ENCODE measurements around the gene DNAH12. TPM values are rescaled to one million over a fixed set of nuclear protein-coding genes. Genes with fewer than 3 reads are reported as not detected.

The DNAH12 gene
- total and polyA plus RNA-seq, 8 donors, result 0.23 to 8.2 (median 0.81) TPM; not detected in 4

GRCh38 chr3:57389271-57389670 lies 154.9 kb downstream of the DNAH12 start:
- no peak overlapping the region for H3K27ac ChIP-seq
- no peak overlapping the region for H3K4me3 ChIP-seq
- WGBS, 5 donors, result 41 to 77% (median 60%) methylated on average over 2 of the region's 2 CpGs
- no peaks in the 10 kb centered on the region for H3K4me1 ChIP-seq
- TF ChIP-seq CTCF (IDR thresholded peaks at IDR 0.05), result no peak
- TF ChIP-seq POLR2A (IDR thresholded peaks at IDR 0.05), result no peak
- no peak for TF ChIP-seq POLR2AphosphoS5 (IDR thresholded peaks at IDR 0.05)
- TF ChIP-seq EP300 (IDR thresholded peaks at IDR 0.05), result no peak
- no peaks in the 10 kb centered on the region for H3K27me3 ChIP-seq
- DNase-seq, result no peak
- intact Hi-C loops (cut with DNase I; ENCODE audit: low total_unique reads), result no loop called here
- H3K9me3 ChIP-seq, result no peaks in the 10 kb centered on the region
- no peaks in the 10 kb centered on the region for H3K36me3 ChIP-seq

DNA sequence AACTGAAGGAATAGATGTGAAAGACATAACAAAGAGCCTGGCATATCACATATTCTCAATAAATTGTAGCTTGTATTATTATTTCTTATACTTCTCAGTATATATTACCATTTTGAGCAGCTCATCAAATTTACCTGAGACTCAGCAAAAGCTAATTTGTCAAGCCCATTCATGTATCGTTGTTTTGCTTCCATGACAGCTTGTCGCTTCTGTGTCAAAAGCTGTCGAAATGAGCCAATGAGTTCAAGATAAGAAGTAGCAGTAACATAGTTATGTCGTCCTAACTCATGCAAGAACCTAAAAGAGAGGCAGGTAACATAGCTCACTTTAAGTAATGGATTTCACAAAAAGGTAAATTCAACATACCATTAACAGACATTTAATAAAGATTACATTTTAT lies 157.8 kb downstream of the DNAH12 start:
- no peak for TF ChIP-seq POLR2AphosphoS5 (IDR thresholded peaks at IDR 0.05)
- TF ChIP-seq POLR2A (IDR thresholded peaks at IDR 0.05), result no peak
- no peak for TF ChIP-seq EP300 (IDR thresholded peaks at IDR 0.05)
- no peak for TF ChIP-seq CTCF (IDR thresholded peaks at IDR 0.05)
- Histone ChIP-seq H3K27ac (no peak overlapping the region), H3K36me3 (no peaks in the 10 kb centered on the region), H3K27me3 (no peaks in the 10 kb centered on the region), H3K9me3 (no peaks in the 10 kb centered on the region), H3K4me1 (no peaks in the 10 kb centered on the region), H3K4me3 (no peak overlapping the region)
- 69 to 83% (median 78%) methylated on average over 4 of the region's 4 CpGs for WGBS, 5 donors
- no peak for DNase-seq
- intact Hi-C loops (cut with DNase I; ENCODE audit: low total_unique reads), result no loop called here

DNA sequence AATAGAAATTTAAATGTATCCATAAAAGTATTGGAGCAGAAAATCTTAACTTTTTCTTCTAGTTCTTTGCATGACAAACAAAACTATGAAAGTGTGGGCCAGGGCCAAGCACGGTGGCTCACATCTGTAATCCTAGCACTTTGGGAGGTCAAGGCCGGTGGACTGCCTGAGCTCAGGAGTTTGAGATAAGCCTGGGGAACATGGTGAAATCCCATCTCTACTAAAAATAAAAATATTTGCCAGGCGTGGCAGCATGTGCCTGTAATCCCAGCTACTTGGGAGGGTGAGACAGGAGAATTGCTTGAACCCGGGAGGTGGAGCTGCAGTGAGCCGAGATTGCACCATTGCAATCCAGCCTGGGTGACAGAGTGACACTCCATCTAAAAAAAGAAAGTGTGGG lies 158.6 kb downstream of the DNAH12 start:
- Histone ChIP-seq H3K4me1 (no peaks in the 10 kb centered on the region), H3K36me3 (no peaks in the 10 kb centered on the region), H3K4me3 (no peak overlapping the region), H3K27me3 (no peaks in the 10 kb centered on the region), H3K9me3 (no peaks in the 10 kb centered on the region), H3K27ac (no peak overlapping the region)
- 73 to 83% (median 79%) methylated on average over 5 of the region's 5 CpGs for WGBS, 5 donors
- DNase-seq, result no peak
- TF ChIP-seq POLR2AphosphoS5 (IDR thresholded peaks at IDR 0.05) (no peak), EP300 (IDR thresholded peaks at IDR 0.05) (no peak), CTCF (IDR thresholded peaks at IDR 0.05) (no peak), POLR2A (IDR thresholded peaks at IDR 0.05) (no peak)
- intact Hi-C loops (cut with DNase I; ENCODE audit: low total_unique reads), result no loop called here

DNA sequence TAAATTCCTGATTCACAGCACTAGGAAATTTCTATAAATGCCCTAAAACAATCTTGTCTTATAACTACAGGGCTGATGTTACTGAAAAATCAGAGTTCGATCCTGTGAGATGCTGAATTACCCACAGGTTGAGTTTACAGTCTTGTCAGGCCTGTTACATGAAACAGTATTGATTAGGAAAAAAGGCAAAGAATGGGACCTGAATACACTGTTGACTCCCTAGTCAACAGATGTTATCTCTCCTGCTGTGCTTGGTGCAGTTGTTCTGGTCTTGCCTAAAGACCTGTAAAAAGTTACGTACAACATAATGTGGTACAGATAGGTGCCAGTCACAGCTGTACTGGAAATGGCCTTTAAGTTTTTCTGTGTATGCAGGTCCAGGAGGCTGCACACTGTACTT lies 160.3 kb downstream of the DNAH12 start:
- 80 to 92% (median 86%) methylated on average over 2 of the region's 2 CpGs for WGBS, 5 donors
- no peaks in the 10 kb centered on the region for H3K27me3 ChIP-seq
- no peak overlapping the region for H3K27ac ChIP-seq
- TF ChIP-seq POLR2AphosphoS5 (IDR thresholded peaks at IDR 0.05), result no peak
- TF ChIP-seq POLR2A (IDR thresholded peaks at IDR 0.05), result no peak
- no peak for TF ChIP-seq CTCF (IDR thresholded peaks at IDR 0.05)
- no peak for TF ChIP-seq EP300 (IDR thresholded peaks at IDR 0.05)
- intact Hi-C loops (cut with DNase I; ENCODE audit: low total_unique reads), result no loop called here
- no peak overlapping the region for H3K4me3 ChIP-seq
- no peaks in the 10 kb centered on the region for H3K9me3 ChIP-seq
- H3K36me3 ChIP-seq, result no peaks in the 10 kb centered on the region
- no peak for DNase-seq
- no peaks in the 10 kb centered on the region for H3K4me1 ChIP-seq
